Aorta (tissue), 5 donors: Measurements from ENCODE around the gene ADRA1B. TPM values are rescaled to one million over a fixed set of nuclear protein-coding genes. Genes with fewer than 3 reads are reported as not detected.

ENCODE experiments used
- ATAC-seq: fragments of 200-7000 bp; cut with Tn5 transposase; one replicate; pipeline ENCODE4 v1.9.1; 2022; ENCODE audit warnings: moderate library complexity; ENCODE audit not compliant: low FRiP score
- DNase-seq, 2 donors: peaks; one replicate each; pipeline ENCODE4 v3.0.0-alpha.2; 2020
- H3K27ac ChIP-seq, 2 donors: one replicate each; pipeline ENCODE4 v1.5.1; 2013; ENCODE audit warnings: low read length in 2 of 2, mild to moderate bottlenecking in 2 of 2, moderate library complexity in 2 of 2, control low read depth in 1 of 2, inconsistent platforms in 1 of 2, low read depth in 1 of 2
- H3K27me3 ChIP-seq, 2 donors: one replicate each; pipeline ENCODE4 v1.6.1; 2013; ENCODE audit warnings: control low read depth in 1 of 2, low read length in 1 of 2, mild to moderate bottlenecking in 1 of 2, moderate library complexity in 1 of 2; ENCODE audit not compliant: insufficient read depth in 2 of 2, control insufficient read depth in 1 of 2
- H3K36me3 ChIP-seq, 2 donors: one replicate each; pipeline ENCODE4 v1.6.1; 2013; ENCODE audit warnings: control low read depth in 1 of 2, low read length in 1 of 2, mild to moderate bottlenecking in 1 of 2; ENCODE audit not compliant: insufficient read depth in 2 of 2, control insufficient read depth in 1 of 2
- H3K4me1 ChIP-seq, 2 donors: one replicate each; pipeline ENCODE4 v1.6.1; 2013; ENCODE audit warnings: low read length in 2 of 2, control low read depth in 1 of 2, mild to moderate bottlenecking in 1 of 2, moderate library complexity in 1 of 2; ENCODE audit not compliant: insufficient read depth in 2 of 2, control insufficient read depth in 1 of 2
- H3K4me3 ChIP-seq, 2 donors: one replicate each; pipeline ENCODE4 v1.5.1; 2013; ENCODE audit warnings: low read length in 2 of 2, control low read depth in 1 of 2, mild to moderate bottlenecking in 1 of 2
- H3K9me3 ChIP-seq: one replicate; pipeline ENCODE4 v1.6.1; 2013; ENCODE audit warnings: mild to moderate bottlenecking, low read length; ENCODE audit not compliant: control insufficient read depth
- WGBS, 2 donors: extraction: QIAGEN DNeasy Blood & Tissue Kit; methylation state at CpG; one replicate each; pipeline ENCODE4 v1.1.7; 2013; 5-methylcytosine and 5-hydroxymethylcytosine counted together
- intact Hi-C, 2 donors: fragments of 100-400 bp; cut with DNase I; formaldehyde crosslinking; loops; one replicate each; pipeline versions ENCODE4 v1.14.2 to v1.15.0; 2022
- polyA plus RNA-seq, 2 donors: library from polyadenylated mRNA; stranded (reverse); fragments of 200-250 nt; gene quantifications; one replicate each; pipeline ENCODE4 v1.2.3, GENCODE V29; 2013
- total RNA-seq, 2 donors: library from RNA; stranded (reverse); fragmentation: NEBNext Ultra II Directional; extraction: Animal tissue kit (Norgen Biotek cat#: 25700); gene quantifications; one replicate each; pipeline ENCODE4 v1.2.1, GENCODE V29; 2021
- donor health status: healthy with polysubstance abuse.
- donor health status: Bipolar disorder and iron deficiency.
- donor health status: DM: no; HTN: no; CAD: no.
- donor health status: DM: no; HTN: no; CAD: no.
- donor health status: DM: yes; HTN: yes; CAD: no.

Gene ADRA1B
- total and polyA plus RNA-seq, 4 donors, result 3.8 to 16.0 (median 6.7) TPM

DNA sequence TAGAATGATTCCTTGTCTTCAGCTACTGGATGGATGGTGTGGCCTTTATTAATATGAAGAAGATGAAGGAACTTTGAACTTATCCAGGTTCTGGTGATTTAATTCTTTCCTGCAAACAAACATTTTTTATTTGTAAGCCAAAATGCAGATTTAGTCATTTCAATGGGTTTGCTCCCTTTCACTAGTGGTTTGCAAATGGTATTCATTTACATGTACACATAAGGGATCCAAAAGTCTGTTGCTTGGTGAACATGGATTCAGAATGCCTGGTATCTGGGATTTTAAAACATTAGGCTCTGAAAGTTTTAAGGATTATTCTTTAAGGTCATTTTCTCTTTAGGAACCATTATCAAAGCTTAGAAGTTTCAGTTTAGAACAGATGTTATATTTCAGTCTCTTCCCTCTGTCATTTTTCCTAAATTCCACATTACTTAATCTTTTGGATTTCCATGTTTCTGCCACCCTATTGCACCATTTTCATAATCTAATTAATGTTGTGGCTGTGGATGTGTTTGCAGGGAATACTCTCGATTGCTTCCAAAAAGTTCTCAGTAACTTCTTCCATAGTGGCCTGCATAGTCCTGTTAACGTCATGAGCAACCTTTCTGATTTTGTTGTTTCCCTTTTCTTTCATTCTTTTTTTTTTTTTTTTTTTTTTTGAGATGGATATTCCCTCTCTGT, 102.8 kb downstream of the ADRA1B start:
- Histone ChIP-seq H3K9me3 (no peaks in the 10 kb centered on the region), H3K27me3 (no peaks in the 10 kb centered on the region), H3K36me3 (peaks cover 0 to 6% of the 10 kb centered on the region in 2 donors), H3K4me1 (no peaks in the 10 kb centered on the region), H3K4me3 (no peak overlapping the region), H3K27ac (no peak overlapping the region)
- 80 to 83% methylated on average over 2 of the region's 2 CpGs for WGBS, 2 donors
- no peak for ATAC-seq
- intact Hi-C loops, result loop anchor here in 1 of 2 donors (10.0 kb wide), 1 partner anchor 96 kb away; the partner anchor contains the start of gene PWWP2A
- DNase-seq, result no peak

DNA sequence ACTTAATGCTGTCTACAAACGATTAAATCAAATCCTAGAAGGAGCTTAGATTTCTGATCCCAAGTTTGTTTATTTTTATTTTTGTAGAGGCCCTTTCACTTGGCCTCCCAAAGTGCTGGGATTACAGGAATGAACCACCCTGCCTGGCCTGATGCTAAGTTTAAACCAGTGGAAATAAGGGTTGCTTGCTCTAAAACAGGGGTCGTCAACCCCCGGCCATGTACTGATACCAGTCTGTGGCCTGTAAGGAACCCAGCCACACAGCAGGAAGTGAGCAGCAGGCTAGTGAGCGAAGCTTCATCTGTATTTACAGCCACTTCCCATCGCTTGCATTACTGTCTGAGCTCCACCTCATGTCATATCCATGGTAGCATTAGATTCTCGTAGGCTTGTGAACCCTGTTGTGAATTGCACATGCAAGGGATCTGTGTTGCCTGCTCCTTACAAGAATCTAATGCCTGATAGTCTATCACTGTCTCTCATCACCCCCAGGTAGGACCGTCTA, 104.0 kb downstream of the ADRA1B start:
- Histone ChIP-seq H3K4me3 (no peak overlapping the region), H3K27me3 (no peaks in the 10 kb centered on the region), H3K9me3 (no peaks in the 10 kb centered on the region), H3K4me1 (no peaks in the 10 kb centered on the region), H3K36me3 (peaks cover 0 to 6% of the 10 kb centered on the region in 2 donors), H3K27ac (no peak overlapping the region)
- intact Hi-C loops, result loop anchor here (5.0 kb wide), 4 partner anchors 177 to 377 kb away; no protein-coding TSS in a partner anchor
- no peak for DNase-seq
- no peak for ATAC-seq
- WGBS, 2 donors, result 82 to 86% methylated on average over 7 of the region's 7 CpGs

DNA sequence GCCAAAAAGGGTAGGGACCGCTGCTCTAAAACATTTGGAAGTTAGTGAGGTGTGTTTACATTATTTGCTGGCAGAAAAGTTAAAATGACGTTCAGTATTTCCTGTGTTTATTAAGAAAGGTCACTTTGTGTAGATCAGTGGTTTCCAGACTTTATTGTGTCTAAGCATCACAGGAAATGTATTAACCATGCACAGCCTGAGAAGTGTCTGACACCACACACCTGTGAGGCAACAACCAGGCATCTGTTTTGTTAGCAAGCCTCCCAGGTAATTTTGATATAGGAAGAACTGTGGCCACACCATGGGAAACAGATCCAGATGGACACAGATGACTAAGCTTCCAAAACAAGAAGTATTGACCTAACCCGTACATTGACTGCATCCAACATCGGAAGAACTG, 104.7 kb downstream of the ADRA1B start:
- H3K4me3 ChIP-seq, result no peak overlapping the region
- H3K27me3 ChIP-seq, result no peaks in the 10 kb centered on the region
- no peak for ATAC-seq
- peaks cover 0 to 6% of the 10 kb centered on the region in 2 donors for H3K36me3 ChIP-seq
- H3K4me1 ChIP-seq, result no peaks in the 10 kb centered on the region
- WGBS, 2 donors, result 47 to 50% methylated on average over 4 of the region's 4 CpGs
- H3K27ac ChIP-seq, result no peak overlapping the region
- intact Hi-C loops, result loop anchor here (5.0 kb wide), 4 partner anchors 176 to 376 kb away; no protein-coding TSS in a partner anchor
- no peak for DNase-seq
- no peaks in the 10 kb centered on the region for H3K9me3 ChIP-seq

DNA sequence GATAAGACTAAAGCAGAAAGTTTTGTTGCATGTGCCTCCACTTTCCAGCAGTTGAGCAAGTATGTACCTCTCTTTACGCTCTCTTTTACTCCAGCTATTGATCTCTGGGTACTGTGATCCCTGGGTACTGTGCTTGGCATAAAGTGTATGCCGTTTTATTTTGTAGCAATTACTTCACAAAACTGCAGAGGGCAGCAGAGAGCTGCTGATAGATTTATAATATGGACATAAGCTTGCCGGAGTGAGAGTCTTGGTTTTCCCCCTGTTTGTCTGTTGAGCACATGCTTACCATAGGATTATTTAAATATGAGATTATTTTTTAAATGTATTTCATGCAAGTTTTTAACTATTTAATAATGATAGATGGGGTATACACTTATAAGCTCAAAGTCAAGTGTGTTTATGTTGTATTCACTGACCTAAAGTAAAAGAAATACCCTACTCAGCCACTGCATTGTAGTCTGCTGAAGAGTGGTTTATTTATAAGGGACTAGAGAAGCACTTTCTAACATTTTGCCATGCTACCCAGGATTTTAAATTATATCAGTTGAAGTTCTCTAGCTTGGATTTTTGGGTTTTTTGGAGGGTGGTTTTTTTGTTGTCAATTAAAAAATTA, 105.7 kb downstream of the ADRA1B start:
- intact Hi-C loops, result loop anchor here (1.0 to 5.0 kb wide), 5 partner anchors 175 to 375 kb away; no protein-coding TSS in a partner anchor
- Histone ChIP-seq H3K27ac (no peak overlapping the region), H3K4me1 (no peaks in the 10 kb centered on the region), H3K9me3 (no peaks in the 10 kb centered on the region), H3K4me3 (no peak overlapping the region), H3K27me3 (no peaks in the 10 kb centered on the region), H3K36me3 (peaks cover 0 to 5% of the 10 kb centered on the region in 2 donors)
- 13 to 15% methylated on average over 3 of the region's 3 CpGs for WGBS, 2 donors
- DNase-seq, result no peak
- ATAC-seq, result peak; percentile 90

Other genes starting within 250 kb of the ADRA1B start
- gene TTC1, start 92.7 kb downstream of the ADRA1B start, total RNA-seq, result 10 to 100 TPM; 40.5 to 41.7 TPM
- gene TTC1, start 92.7 kb downstream of the ADRA1B start, polyA plus RNA-seq, result 10 to 100 TPM; 54.1 to 57.8 TPM
- gene PWWP2A, start 203.0 kb downstream of the ADRA1B start, total RNA-seq, result 10 to 100 TPM; 25.9 to 29.4 TPM
- 1 to 10 TPM; 4.3 to 6.8 TPM for gene PWWP2A, start 203.0 kb downstream of the ADRA1B start, polyA plus RNA-seq